Calu3 (cell line): ENCODE results near the gene PCBP2. TPM values are rescaled to one million over a fixed set of nuclear protein-coding genes. Genes with fewer than 3 reads are reported as not detected.
"Not testable (repeated sequence)": the region's sequence is repeated elsewhere in the genome, so short reads cannot be mapped to it uniquely, and the experiment has no call there.

Experiments
- Bru-seq: library from RNA; stranded (reverse); fragments of 400-500 nt; gene quantifications from one replicate; lab custom pipeline; 2021; lab: Mats Ljungman, UMichigan
- BruChase-seq, 2 experiments: library from RNA; stranded (reverse); fragments of 400-500 nt; gene quantifications; one replicate each; lab custom pipeline; 2021; lab: Mats Ljungman, UMichigan
- BruUV-seq: library from RNA; stranded (reverse); fragments of 400-500 nt; replicated peaks from 2 replicates; lab custom pipeline; 2021; lab: Mats Ljungman, UMichigan
- CTCF ChIA-PET: fragments of 300-600 bp; sonication (Branson Sonifier 250); formaldehyde crosslinking; loops from one replicate; lab custom pipeline; 2022; ENCODE audit warnings: antibody characterized with exemption; lab: Charles Lee
- DNase-seq: peaks from one replicate; pipeline ENCODE4 v3.0.0; 2022
- H3K27ac Mint-ChIP-seq: one replicate; pipeline ENCODE4 v1.8.0; 2022; ENCODE audit warnings: mixed read lengths; ENCODE audit not compliant: unreplicated experiment
- H3K27me3 Mint-ChIP-seq: one replicate; pipeline ENCODE4 v1.8.0; 2022; ENCODE audit warnings: mixed read lengths; ENCODE audit not compliant: unreplicated experiment
- H3K36me3 Mint-ChIP-seq: one replicate; pipeline ENCODE4 v1.8.0; 2022; ENCODE audit warnings: mild to moderate bottlenecking, moderate library complexity, mixed read lengths; ENCODE audit not compliant: insufficient read depth, unreplicated experiment
- H3K4me1 Mint-ChIP-seq: one replicate; pipeline ENCODE4 v1.8.0; 2022; ENCODE audit warnings: mild to moderate bottlenecking, low read depth, mixed read lengths; ENCODE audit not compliant: unreplicated experiment
- H3K4me3 Mint-ChIP-seq: one replicate; pipeline ENCODE4 v1.8.0; 2022; ENCODE audit warnings: mild to moderate bottlenecking, low read depth, moderate library complexity, mixed read lengths; ENCODE audit not compliant: unreplicated experiment
- H3K9me3 Mint-ChIP-seq: one replicate; pipeline ENCODE4 v1.8.0; 2022; ENCODE audit warnings: low read depth, mixed read lengths; ENCODE audit not compliant: unreplicated experiment
- CTCF ChIP-seq: fragments of 200-600 bp; IDR thresholded peaks from one replicate; pipeline ENCODE4 v1.8.0; 2022; ENCODE audit warnings: antibody characterized with exemption; ENCODE audit not compliant: unreplicated experiment
- intact Hi-C: fragments of 100-400 bp; cut with micrococcal nuclease; formaldehyde crosslinking; loops from one replicate; pipeline ENCODE4 v1.10.0; 2022; ENCODE audit not compliant: unreplicated experiment
- long read RNA-seq: library from polyadenylated mRNA; stranded (forward); transcript quantifications from one replicate; pipeline ENCODE4 v2.0.0, GENCODE V29; 2022
- total RNA-seq: library from RNA; stranded (reverse); gene quantifications from 2 replicates; pipeline ENCODE4 v1.2.3, GENCODE V29; 2022

Gene PCBP2
- total RNA-seq (464 and 528 TPM in 2 replicates), Bru-seq, nascent RNA (percentile 97 among the genes with signal in this experiment), BruChase-seq, experiment 1, labeled RNA remaining after a 6-hour chase (percentile 98 among the genes with signal in this experiment), BruChase-seq, experiment 2, labeled RNA remaining after a 2-hour chase (percentile 96 among the genes with signal in this experiment)
- long read RNA-seq, transcript PCBP2-209 (3 exons, 1,696 nt), result major isoform, 5 of 130 reads
- long read RNA-seq, transcript PCBP2-202 (15 exons, 1,814 nt), result major isoform, 5 of 130 reads
- long read RNA-seq, partial matches to known transcripts, result 97 of 130 reads
- long read RNA-seq, other reads (novel, unspliced or antisense), result 14 of 130 reads

GRCh38 chr12:53451661-53452158 lies at the start of gene PCBP2:
Gene PCBP2, plus strand, starts transcription at chr12:53452102. Its CDS starts 2,699 bp downstream, at chr12:53454801.
- Mint-ChIP-seq H3K9me3 (no peaks in the 10 kb centered on the region), H3K36me3 (peaks cover 52% of the 10 kb centered on the region), H3K4me1 (peaks cover 19% of the 10 kb centered on the region), H3K27ac (peak within 1 kb of the TSS; percentile 68), H3K27me3 (no peaks in the 10 kb centered on the region), H3K4me3 (peak within 1 kb of the TSS; percentile 82)
- peak; percentile 58 for TF ChIP-seq CTCF
- DNase-seq, result peak; percentile 95
- no TSS peak for BruUV-seq
- intact Hi-C loops, result no loop called here
- CTCF ChIA-PET, result no interaction called here

GRCh38 chr12:53402351-53402750 lies 49.6 kb upstream of the PCBP2 start:
- H3K4me3 Mint-ChIP-seq, H3K27ac Mint-ChIP-seq, DNase-seq, CTCF ChIA-PET, H3K27me3 Mint-ChIP-seq, H3K4me1 Mint-ChIP-seq, intact Hi-C loops, BruUV-seq, H3K9me3 Mint-ChIP-seq: not testable (repeated sequence)
- peaks cover 28% of the 10 kb centered on the region for H3K36me3 Mint-ChIP-seq

- CTCF ChIA-PET, result no interaction called here
- no peaks in the 10 kb centered on the region for H3K4me1 Mint-ChIP-seq
Observed at GRCh38 chr12:53402871-53403270, 49.0 kb upstream of the PCBP2 start.

GRCh38 chr12:53410951-53411350 lies 41.0 kb upstream of the PCBP2 start:
- peaks cover 14% of the 10 kb centered on the region for H3K4me1 Mint-ChIP-seq
- H3K27me3 Mint-ChIP-seq, result no peaks in the 10 kb centered on the region
- no peak for DNase-seq
- CTCF ChIA-PET, result no interaction called here
- TF ChIP-seq CTCF, result no peak
- intact Hi-C loops, result no loop called here
- H3K36me3 Mint-ChIP-seq, result peaks cover 32% of the 10 kb centered on the region
- no peak overlapping the region for H3K4me3 Mint-ChIP-seq
- no TSS peak for BruUV-seq
- no peak overlapping the region for H3K27ac Mint-ChIP-seq
- no peaks in the 10 kb centered on the region for H3K9me3 Mint-ChIP-seq

More at GRCh38 chr12:53402871-53403270, 49.0 kb upstream of the PCBP2 start:
- Mint-ChIP-seq H3K9me3 (no peaks in the 10 kb centered on the region), H3K27ac (no peak overlapping the region), H3K27me3 (no peaks in the 10 kb centered on the region), H3K36me3 (peaks cover 28% of the 10 kb centered on the region), H3K4me3 (no peak overlapping the region)
- no TSS peak for BruUV-seq
- TF ChIP-seq CTCF, result no peak
- intact Hi-C loops, result no loop called here
- DNase-seq, result no peak
